ENCODE data around the gene ACTL8.

ACTL8 gene

GRCh38 chr1:17798011-17798410 lies 42.9 kb downstream of the ACTL8 start:
- no peak for TF ChIP-seq CTCF (IDR thresholded peaks at IDR 0.05; ENCODE audit: low read depth, low read length)
- TF ChIP-seq POLR2A (IDR thresholded peaks at IDR 0.05; ENCODE audit: extremely low read depth, insufficient read length) = no peak
- TF ChIP-seq, protein P1, sequence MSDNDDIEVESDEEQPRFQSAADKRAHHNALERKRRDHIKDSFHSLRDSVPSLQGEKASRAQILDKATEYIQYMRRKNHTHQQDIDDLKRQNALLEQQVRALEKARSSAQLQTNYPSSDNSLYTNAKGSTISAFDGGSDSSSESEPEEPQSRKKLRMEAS (IDR thresholded peaks at IDR 0.05; ENCODE audit: low read depth, low read length) = no peak
- no peak for TF ChIP-seq MYC (IDR thresholded peaks at IDR 0.05; ENCODE audit: low read depth, low read length)
- DNase-seq (ENCODE audit: low read depth) = no peak
- H3K4me3 ChIP-seq (ENCODE audit: low read depth, low read length) = no peak overlapping the region

GRCh38 chr1:17798799-17799382 lies 43.8 kb downstream of the ACTL8 start:
- no peak for DNase-seq (ENCODE audit: low read depth)
- no peak overlapping the region for H3K4me3 ChIP-seq (ENCODE audit: low read depth, low read length)

GRCh38 chr1:17799642-17800041 lies 44.5 kb downstream of the ACTL8 start:
- no peak for DNase-seq (ENCODE audit: low read depth)
- TF ChIP-seq, protein P1 (IDR thresholded peaks at IDR 0.05; ENCODE audit: low read depth, low read length) = no peak
- TF ChIP-seq CTCF (IDR thresholded peaks at IDR 0.05; ENCODE audit: low read depth, low read length) (no peak), POLR2A (IDR thresholded peaks at IDR 0.05; ENCODE audit: extremely low read depth, insufficient read length) (no peak), MYC (IDR thresholded peaks at IDR 0.05; ENCODE audit: low read depth, low read length) (no peak)
- H3K4me3 ChIP-seq (ENCODE audit: low read depth, low read length) = no peak overlapping the region

More at GRCh38 chr1:17798799-17799382, 43.8 kb downstream of the ACTL8 start:
- TF ChIP-seq, protein P1 (IDR thresholded peaks at IDR 0.05; ENCODE audit: low read depth, low read length) = no peak
- no peak for TF ChIP-seq POLR2A (IDR thresholded peaks at IDR 0.05; ENCODE audit: extremely low read depth, insufficient read length)

DNA sequence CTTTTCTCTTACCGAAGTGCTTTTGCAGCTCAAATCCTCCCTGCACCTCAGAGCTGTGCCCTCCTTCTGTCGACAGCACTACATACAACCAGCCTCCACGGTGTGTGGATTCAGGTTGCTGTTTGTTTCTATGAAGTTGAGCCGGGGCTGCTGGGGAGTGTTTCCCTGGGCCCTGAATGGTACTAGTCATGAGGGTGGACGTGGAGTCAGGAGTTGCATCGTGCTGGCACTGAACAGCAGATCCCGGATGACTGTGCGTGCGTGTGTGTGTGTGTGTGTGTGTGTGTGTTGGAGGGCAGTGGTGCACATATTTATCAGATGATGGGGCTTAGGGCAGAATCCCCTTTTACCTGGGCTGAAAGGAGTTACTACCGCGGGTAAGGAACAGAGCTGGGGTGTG lies 47.0 kb downstream of the ACTL8 start:
- no peak overlapping the region for H3K4me3 ChIP-seq (ENCODE audit: low read depth, low read length)
- TF ChIP-seq POLR2A (IDR thresholded peaks at IDR 0.05; ENCODE audit: extremely low read depth, insufficient read length) (no peak), MYC (IDR thresholded peaks at IDR 0.05; ENCODE audit: low read depth, low read length) (no peak), CTCF (IDR thresholded peaks at IDR 0.05; ENCODE audit: low read depth, low read length) (no peak)
- TF ChIP-seq, protein P1 (IDR thresholded peaks at IDR 0.05; ENCODE audit: low read depth, low read length) = no peak
- DNase-seq (ENCODE audit: low read depth) = no peak

DNA sequence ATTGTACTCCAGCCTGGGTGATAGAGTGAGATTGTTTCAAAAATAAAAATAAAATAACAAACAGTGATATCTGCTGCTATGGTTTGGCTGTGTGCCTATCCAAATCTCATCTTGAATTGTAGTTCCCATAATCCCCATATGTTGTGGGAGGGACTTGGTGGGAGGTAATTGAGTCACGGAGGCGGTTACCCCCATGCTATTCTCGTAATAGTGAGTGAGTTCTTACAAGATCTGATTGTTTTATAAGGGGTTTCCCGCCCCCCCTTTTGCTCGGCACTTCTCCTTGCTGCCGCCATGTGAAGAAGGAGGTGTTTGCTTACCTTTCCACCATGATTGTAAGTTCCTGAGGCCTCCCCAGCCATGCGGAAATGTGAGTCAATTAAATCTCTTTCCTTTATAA lies 47.8 kb downstream of the ACTL8 start:
- no peak for DNase-seq (ENCODE audit: low read depth)
- TF ChIP-seq POLR2A (IDR thresholded peaks at IDR 0.05; ENCODE audit: extremely low read depth, insufficient read length) (no peak), MYC (IDR thresholded peaks at IDR 0.05; ENCODE audit: low read depth, low read length) (no peak), CTCF (IDR thresholded peaks at IDR 0.05; ENCODE audit: low read depth, low read length) (no peak)
- TF ChIP-seq, protein P1 (IDR thresholded peaks at IDR 0.05; ENCODE audit: low read depth, low read length) = no peak
- no peak overlapping the region for H3K4me3 ChIP-seq (ENCODE audit: low read depth, low read length)

DNA sequence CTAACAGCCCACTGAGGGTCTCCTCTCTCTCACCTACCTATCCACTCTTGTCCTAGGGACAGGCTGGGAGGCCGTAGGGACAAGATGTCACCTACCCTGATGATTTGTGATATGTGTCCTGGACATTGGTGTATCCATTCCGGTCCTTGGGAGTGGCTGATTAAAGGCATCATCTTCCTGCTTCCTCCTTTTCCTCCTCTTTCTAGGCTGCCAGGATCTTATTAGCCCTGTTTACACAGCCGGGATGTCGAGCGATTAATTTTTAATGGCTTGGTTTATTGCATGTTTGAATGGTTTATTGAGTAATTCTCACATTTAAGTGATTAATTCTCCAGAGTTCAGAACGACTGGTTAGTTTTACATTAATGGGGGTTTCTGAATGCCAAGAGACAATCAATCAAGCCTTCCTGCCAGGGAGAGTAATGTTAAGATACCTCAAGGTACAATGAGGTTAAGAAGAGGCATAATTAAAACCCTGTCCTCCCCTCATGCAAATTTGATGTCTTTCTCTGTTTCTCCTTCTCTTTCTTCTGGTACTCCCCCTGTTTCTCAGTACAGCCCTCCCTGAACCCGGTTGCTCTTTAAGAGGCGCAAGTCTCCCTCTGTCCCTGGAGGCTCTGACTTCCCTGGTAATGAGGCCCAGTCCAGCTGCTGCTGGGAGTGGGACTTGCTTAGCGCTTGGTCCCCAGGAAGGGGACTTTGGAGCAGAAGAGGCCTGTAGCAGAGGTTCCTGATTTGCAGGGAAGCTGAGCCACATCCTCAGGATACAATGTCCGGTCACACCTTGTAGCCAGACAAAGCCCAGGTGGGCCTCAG lies 50.9 kb downstream of the ACTL8 start:
- TF ChIP-seq, protein P1 (IDR thresholded peaks at IDR 0.05; ENCODE audit: low read depth, low read length) = no peak
- TF ChIP-seq MYC (IDR thresholded peaks at IDR 0.05; ENCODE audit: low read depth, low read length) = no peak
- TF ChIP-seq CTCF (IDR thresholded peaks at IDR 0.05; ENCODE audit: low read depth, low read length) = no peak
- no peak for TF ChIP-seq POLR2A (IDR thresholded peaks at IDR 0.05; ENCODE audit: extremely low read depth, insufficient read length)
- no peak overlapping the region for H3K4me3 ChIP-seq (ENCODE audit: low read depth, low read length)
- DNase-seq (ENCODE audit: low read depth) = no peak
